Measurements from ENCODE around the gene IGLL5.

Gene IGLL5

DNA sequence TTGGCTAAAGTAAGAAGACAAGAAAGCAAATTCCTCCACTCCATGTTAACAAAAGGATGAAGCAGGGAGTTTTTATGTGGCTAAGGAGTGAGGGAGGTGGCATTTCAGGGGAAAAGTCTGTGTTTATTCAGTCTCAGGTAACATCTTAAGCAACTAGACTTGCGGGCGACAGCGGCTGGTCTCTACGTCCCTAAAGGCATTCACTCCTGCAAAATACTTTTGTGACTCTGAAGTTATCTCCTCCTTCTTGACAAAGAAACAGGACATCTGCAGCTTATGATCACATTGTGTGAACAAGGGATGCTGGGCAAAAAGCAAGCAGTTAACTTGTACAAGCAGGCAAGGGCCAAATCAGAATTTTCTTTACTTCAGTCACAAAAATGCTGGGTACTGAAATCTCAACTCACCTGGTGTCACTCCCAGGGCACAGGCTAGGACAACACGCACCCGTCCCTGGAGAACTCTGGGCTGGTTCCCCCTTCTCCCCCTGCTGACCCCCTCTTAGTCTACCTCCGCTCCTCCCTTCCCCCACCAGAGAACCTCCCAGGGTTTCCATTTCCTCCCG, 38.3 kb downstream of the IGLL5 start:
- no peaks in the 10 kb centered on the region for H4K20me1 ChIP-seq (ENCODE audit: control insufficient read depth, insufficient read depth, low read depth, low read length)
- no peaks in the 10 kb centered on the region for H3K27me3 ChIP-seq (ENCODE audit: control insufficient read depth, low read length)
- no peaks in the 10 kb centered on the region for H3K9me2 ChIP-seq (replicated peaks; ENCODE audit: control insufficient read depth, low read length)
- H3K79me2 ChIP-seq (ENCODE audit: control insufficient read depth, low read length) = peaks cover 7% of the 10 kb centered on the region
- peaks cover 100% of the 10 kb centered on the region for H3K4me1 ChIP-seq (ENCODE audit: control insufficient read depth, low read length)
- H3K36me3 ChIP-seq (ENCODE audit: control insufficient read depth, low read length) = no peaks in the 10 kb centered on the region
- peak overlapping the region; percentile 98 for H3K27ac ChIP-seq (ENCODE audit: low read depth, low read length)
- H3K9me3 ChIP-seq (ENCODE audit: control insufficient read depth, insufficient read depth, low read length) = no peaks in the 10 kb centered on the region
- H3K4me3 ChIP-seq (ENCODE audit: low read length) = peak overlapping the region; percentile 4
- H3F3A ChIP-seq (ENCODE audit: control insufficient read depth, insufficient read depth) = peaks cover 25% of the 10 kb centered on the region
- H3K4me2 ChIP-seq (ENCODE audit: low read length) = peak overlapping the region; percentile 45
- no peak for TF ChIP-seq CTCF (IDR thresholded peaks at IDR 0.05; ENCODE audit: low read depth, low read length, poor library complexity, severe bottlenecking)
- TF ChIP-seq EZH2phosphoT487 (IDR thresholded peaks at IDR 0.05; ENCODE audit: borderline replicate concordance, low read length) = no peak

DNA sequence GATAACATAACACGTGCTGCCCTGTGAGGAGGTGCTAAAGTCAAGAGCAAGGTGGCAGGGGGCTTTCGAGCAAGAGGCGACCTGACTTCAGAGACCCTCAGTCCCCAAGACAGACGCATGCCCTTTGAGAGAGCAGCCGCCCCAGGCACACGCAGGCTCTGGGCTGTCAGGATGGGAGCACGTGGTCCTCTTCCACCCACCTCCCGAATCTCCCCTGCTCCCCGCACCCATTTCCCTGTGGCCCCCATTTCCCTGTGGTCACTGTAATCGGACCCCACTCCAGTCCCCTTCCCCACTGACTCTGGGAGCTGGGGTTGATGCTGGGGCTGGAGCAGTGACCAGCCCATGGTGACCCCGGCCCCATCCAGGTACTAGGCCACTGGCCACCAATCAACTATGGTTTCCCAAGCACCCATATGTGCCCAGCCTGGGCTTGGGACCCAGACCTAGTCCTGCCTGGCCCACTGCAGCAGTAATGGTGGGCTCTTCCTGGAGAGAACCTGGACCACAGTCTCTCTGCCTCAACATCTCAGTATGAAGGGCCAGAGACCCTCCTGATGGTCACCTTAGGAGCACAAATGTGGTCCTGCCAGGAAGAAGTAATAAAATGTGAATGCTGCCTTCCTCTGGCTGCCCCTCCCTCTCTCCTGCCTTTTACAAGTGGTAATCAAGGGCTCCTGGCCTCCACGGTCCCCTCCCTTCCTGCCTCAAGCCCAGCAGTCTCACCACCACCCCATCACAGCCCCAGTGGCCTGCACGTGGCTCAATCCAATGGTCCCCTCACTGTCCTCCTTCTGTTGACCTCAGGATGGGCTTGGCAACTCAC, 39.0 kb downstream of the IGLL5 start:
- Histone ChIP-seq H3K36me3 (ENCODE audit: control insufficient read depth, low read length) (no peaks in the 10 kb centered on the region), H4K20me1 (ENCODE audit: control insufficient read depth, insufficient read depth, low read depth, low read length) (no peaks in the 10 kb centered on the region), H3K27ac (ENCODE audit: low read depth, low read length) (peak overlapping the region; percentile 98), H3K9me3 (ENCODE audit: control insufficient read depth, insufficient read depth, low read length) (no peaks in the 10 kb centered on the region), H3K4me3 (ENCODE audit: low read length) (peak overlapping the region; percentile 4), H3K4me2 (ENCODE audit: low read length) (peak overlapping the region; percentile 45), H3K79me2 (ENCODE audit: control insufficient read depth, low read length) (peaks cover 11% of the 10 kb centered on the region), H3K4me1 (ENCODE audit: control insufficient read depth, low read length) (peaks cover 100% of the 10 kb centered on the region), H3K9me2 (replicated peaks; ENCODE audit: control insufficient read depth, low read length) (no peaks in the 10 kb centered on the region), H3F3A (ENCODE audit: control insufficient read depth, insufficient read depth) (peaks cover 24% of the 10 kb centered on the region), H3K27me3 (ENCODE audit: control insufficient read depth, low read length) (no peaks in the 10 kb centered on the region)
- no peak for TF ChIP-seq EZH2phosphoT487 (IDR thresholded peaks at IDR 0.05; ENCODE audit: borderline replicate concordance, low read length)
- no peak for TF ChIP-seq CTCF (IDR thresholded peaks at IDR 0.05; ENCODE audit: low read depth, low read length, poor library complexity, severe bottlenecking)

- Histone ChIP-seq H3F3A (ENCODE audit: control insufficient read depth, insufficient read depth) (peaks cover 18% of the 10 kb centered on the region), H3K79me2 (ENCODE audit: control insufficient read depth, low read length) (peaks cover 19% of the 10 kb centered on the region), H3K9me2 (replicated peaks; ENCODE audit: control insufficient read depth, low read length) (no peaks in the 10 kb centered on the region), H3K4me2 (ENCODE audit: low read length) (peak overlapping the region; percentile 91), H3K9me3 (ENCODE audit: control insufficient read depth, insufficient read depth, low read length) (no peaks in the 10 kb centered on the region), H3K4me1 (ENCODE audit: control insufficient read depth, low read length) (peaks cover 100% of the 10 kb centered on the region), H3K36me3 (ENCODE audit: control insufficient read depth, low read length) (no peaks in the 10 kb centered on the region), H4K20me1 (ENCODE audit: control insufficient read depth, insufficient read depth, low read depth, low read length) (no peaks in the 10 kb centered on the region), H3K27ac (ENCODE audit: low read depth, low read length) (peak overlapping the region; percentile 98), H3K27me3 (ENCODE audit: control insufficient read depth, low read length) (no peaks in the 10 kb centered on the region), H3K4me3 (ENCODE audit: low read length) (peak overlapping the region; percentile 68)
- TF ChIP-seq EZH2phosphoT487 (IDR thresholded peaks at IDR 0.05; ENCODE audit: borderline replicate concordance, low read length) (no peak), CTCF (IDR thresholded peaks at IDR 0.05; ENCODE audit: low read depth, low read length, poor library complexity, severe bottlenecking) (no peak)
Measured at GRCh38 chr22:22927196-22927887, 39.7 kb downstream of the IGLL5 start.

Data from DOHH2 (cell line).